ENCODE data around the gene ANKFN1. TPM values are rescaled to one million over a fixed set of nuclear protein-coding genes. Genes with fewer than 3 reads are reported as not detected.

Gene ANKFN1
- total RNA-seq, 2 donors from 2014 or later: 0.26 to 0.33 TPM

DNA sequence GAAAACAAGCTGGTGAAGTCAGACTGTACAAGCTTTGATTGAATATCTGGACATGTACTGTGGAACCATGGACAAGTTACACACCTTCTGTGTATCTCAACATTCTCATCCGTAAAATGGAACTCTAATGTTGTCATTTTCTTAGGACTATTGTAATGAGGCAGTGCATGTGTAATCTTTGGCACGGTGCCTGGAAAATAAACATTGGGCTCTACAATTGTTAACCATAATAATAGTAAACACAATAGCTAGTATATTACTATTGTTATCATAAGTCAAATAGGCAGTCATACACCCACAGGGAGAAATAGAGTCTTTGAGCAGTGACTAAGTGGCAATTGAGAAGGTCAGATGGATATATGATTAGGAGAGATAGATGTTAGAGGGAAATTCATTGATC is 39.8 kb upstream of the ANKFN1 start:
- ATAC-seq: no peak
- no peak for DNase-seq
- H3K4me1 ChIP-seq: peaks cover 12% of the 10 kb centered on the region

DNA sequence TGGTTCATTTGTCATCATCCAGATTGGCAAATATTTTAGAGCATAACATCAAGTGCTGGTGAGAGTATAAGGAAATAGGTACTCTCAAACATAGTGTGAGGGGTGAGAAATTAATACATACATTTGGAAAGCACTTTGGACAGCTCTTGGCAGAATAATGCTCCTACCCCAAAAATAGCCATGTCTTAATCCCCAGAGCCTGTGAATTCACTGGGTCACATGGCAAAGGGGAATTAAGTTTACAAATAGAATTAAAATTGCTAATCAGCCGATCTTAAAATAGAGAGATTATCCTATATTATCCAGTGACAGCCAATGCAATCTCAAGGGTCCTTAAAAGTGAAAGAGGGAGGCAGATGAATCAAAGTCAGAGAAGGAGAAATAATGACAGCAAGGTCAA is 38.8 kb upstream of the ANKFN1 start:
- 75 to 84% methylated on average over 1 of the region's 1 CpG for WGBS, 2 donors
- Histone ChIP-seq H3K9me3 (no peaks in the 10 kb centered on the region), H3K4me3 (no peak overlapping the region), H3K27me3 (no peaks in the 10 kb centered on the region), H3K36me3 (replicated peaks in 1 of 2; ENCODE audit: insufficient read depth in 1 of 2, low read depth in 2 of 2) (no peaks in the 10 kb centered on the region), H3K4me1 (peaks cover 2% of the 10 kb centered on the region), H3K27ac (no peak overlapping the region)
- intact Hi-C loops (cut with DNase I): no loop called here
- ATAC-seq: no peak
- DNase-seq: no peak
- no peak for TF ChIP-seq POLR2A (IDR thresholded peaks at IDR 0.05)
- TF ChIP-seq, protein P1, sequence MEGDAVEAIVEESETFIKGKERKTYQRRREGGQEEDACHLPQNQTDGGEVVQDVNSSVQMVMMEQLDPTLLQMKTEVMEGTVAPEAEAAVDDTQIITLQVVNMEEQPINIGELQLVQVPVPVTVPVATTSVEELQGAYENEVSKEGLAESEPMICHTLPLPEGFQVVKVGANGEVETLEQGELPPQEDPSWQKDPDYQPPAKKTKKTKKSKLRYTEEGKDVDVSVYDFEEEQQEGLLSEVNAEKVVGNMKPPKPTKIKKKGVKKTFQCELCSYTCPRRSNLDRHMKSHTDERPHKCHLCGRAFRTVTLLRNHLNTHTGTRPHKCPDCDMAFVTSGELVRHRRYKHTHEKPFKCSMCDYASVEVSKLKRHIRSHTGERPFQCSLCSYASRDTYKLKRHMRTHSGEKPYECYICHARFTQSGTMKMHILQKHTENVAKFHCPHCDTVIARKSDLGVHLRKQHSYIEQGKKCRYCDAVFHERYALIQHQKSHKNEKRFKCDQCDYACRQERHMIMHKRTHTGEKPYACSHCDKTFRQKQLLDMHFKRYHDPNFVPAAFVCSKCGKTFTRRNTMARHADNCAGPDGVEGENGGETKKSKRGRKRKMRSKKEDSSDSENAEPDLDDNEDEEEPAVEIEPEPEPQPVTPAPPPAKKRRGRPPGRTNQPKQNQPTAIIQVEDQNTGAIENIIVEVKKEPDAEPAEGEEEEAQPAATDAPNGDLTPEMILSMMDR (IDR thresholded peaks at IDR 0.05): no peak

More for the DNA sequence above, 39.8 kb upstream of the ANKFN1 start:
- Histone ChIP-seq H3K36me3 (replicated peaks in 1 of 2; ENCODE audit: insufficient read depth in 1 of 2, low read depth in 2 of 2) (no peaks in the 10 kb centered on the region), H3K27ac (no peak overlapping the region), H3K27me3 (no peaks in the 10 kb centered on the region), H3K4me3 (no peak overlapping the region), H3K9me3 (no peaks in the 10 kb centered on the region)
- 24 to 25% methylated on average over 2 of the region's 2 CpGs for WGBS, 2 donors
- TF ChIP-seq POLR2A (IDR thresholded peaks at IDR 0.05): no peak
- TF ChIP-seq, protein P1 (IDR thresholded peaks at IDR 0.05): no peak
- intact Hi-C loops (cut with DNase I): no loop called here

DNA sequence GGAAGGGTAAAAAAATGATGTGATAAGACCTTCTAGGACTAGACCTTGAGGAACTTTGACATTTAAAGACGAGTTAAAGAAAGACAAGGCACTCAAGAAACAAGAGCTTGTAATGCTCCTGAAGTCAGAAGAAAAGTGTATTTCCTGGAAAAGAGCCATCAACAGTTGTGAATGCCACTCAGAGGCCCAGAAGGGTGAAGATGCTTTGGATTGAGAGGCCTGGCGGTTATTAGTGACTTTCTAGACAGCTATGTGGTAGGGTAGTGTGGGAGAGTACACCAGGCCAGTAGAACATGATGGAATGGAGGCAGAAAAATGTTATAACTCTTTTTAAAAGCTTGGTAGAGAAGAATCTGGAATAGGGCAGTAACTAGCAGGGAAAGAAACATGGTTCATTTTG is 34.1 kb upstream of the ANKFN1 start:
- H3K27ac ChIP-seq: no peak overlapping the region
- TF ChIP-seq POLR2A (IDR thresholded peaks at IDR 0.05): no peak
- TF ChIP-seq, protein P1 (IDR thresholded peaks at IDR 0.05): no peak
- intact Hi-C loops (cut with DNase I): no loop called here
- no peaks in the 10 kb centered on the region for H3K9me3 ChIP-seq
- DNase-seq (no peak), ATAC-seq (no peak)
- H3K4me1 ChIP-seq: no peaks in the 10 kb centered on the region
- 48 to 49% methylated on average over 2 of the region's 2 CpGs for WGBS, 2 donors
- H3K4me3 ChIP-seq: no peak overlapping the region
- H3K36me3 ChIP-seq (replicated peaks in 1 of 2; ENCODE audit: insufficient read depth in 1 of 2, low read depth in 2 of 2): no peaks in the 10 kb centered on the region
- H3K27me3 ChIP-seq: no peaks in the 10 kb centered on the region

DNA sequence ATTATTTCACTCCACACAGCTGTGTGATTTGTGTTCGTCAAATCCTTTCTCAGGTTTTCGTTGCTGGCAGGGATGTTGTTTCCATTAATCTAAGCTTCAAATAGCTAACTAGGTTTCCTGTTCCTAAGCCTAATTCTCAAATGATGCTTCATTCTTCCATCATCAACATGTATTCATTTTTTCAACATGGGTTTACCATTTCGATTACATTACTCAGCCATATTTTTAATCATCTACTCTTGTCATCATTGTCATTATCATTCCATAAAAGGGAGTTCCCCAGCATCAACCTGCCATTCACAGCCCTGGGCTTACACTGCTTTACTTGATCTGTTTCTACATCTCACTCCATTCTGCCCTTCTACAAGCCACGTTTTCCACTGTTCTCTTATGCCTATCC is 33.3 kb upstream of the ANKFN1 start:
- ATAC-seq: no peak
- Histone ChIP-seq H3K4me3 (no peak overlapping the region), H3K4me1 (no peaks in the 10 kb centered on the region), H3K27me3 (no peaks in the 10 kb centered on the region), H3K9me3 (no peaks in the 10 kb centered on the region), H3K36me3 (replicated peaks in 1 of 2; ENCODE audit: insufficient read depth in 1 of 2, low read depth in 2 of 2) (no peaks in the 10 kb centered on the region), H3K27ac (no peak overlapping the region)
- no peak for TF ChIP-seq POLR2A (IDR thresholded peaks at IDR 0.05)
- TF ChIP-seq, protein P1 (IDR thresholded peaks at IDR 0.05): no peak
- intact Hi-C loops (cut with DNase I): no loop called here
- 46 to 56% methylated on average over 4 of the region's 4 CpGs for WGBS, 2 donors
- DNase-seq: no peak

DNA sequence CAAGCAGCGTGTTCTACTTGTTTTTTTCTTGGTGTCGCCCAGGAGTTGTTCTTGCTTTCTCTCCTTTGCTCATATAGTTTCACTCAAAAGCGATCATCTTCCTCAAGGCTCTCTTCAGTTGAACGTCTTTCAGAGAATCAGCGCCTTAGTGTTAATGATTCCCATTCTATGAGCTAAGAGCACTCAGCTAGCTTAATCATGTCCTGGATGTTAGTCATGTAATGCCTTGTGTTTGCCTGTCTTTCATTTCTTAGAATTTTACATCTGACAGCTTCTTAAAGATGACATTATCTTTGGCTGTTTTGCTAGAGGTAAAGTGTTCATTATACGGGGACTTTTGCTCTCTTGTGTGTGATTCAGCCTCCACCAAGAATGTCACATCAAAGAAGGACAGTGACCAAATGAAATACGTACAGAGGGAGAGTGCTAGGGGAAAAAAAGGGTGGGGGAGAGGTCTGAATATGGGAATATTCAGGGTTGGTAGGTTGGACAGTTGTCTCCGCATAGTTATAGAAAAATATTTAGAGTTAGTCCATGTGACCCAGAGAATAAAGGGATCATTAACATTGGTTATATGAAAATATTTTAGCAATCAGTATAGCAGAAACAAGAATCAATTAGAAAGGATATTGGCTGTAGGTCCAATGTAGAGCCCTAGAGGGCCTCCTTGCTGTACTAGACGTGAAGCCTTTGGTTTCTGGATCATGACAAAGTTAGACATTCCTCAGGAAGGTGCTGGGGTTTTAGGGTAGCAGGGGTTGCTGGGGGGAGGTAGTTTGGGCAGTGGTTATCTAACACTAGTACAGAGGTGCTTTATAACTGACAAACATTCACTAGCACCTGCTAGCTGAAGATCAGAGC is 31.9 kb upstream of the ANKFN1 start:
- no peak for DNase-seq
- Histone ChIP-seq H3K4me3 (no peak overlapping the region), H3K4me1 (no peaks in the 10 kb centered on the region), H3K27ac (no peak overlapping the region), H3K36me3 (replicated peaks in 1 of 2; ENCODE audit: insufficient read depth in 1 of 2, low read depth in 2 of 2) (no peaks in the 10 kb centered on the region), H3K9me3 (no peaks in the 10 kb centered on the region), H3K27me3 (no peaks in the 10 kb centered on the region)
- ATAC-seq: no peak
- 74 to 78% methylated on average over 9 of the region's 9 CpGs for WGBS, 2 donors
- intact Hi-C loops (cut with DNase I): no loop called here
- TF ChIP-seq POLR2A (IDR thresholded peaks at IDR 0.05): no peak
- TF ChIP-seq, protein P1 (IDR thresholded peaks at IDR 0.05): no peak

All from body of pancreas (tissue), 4 donors.